ENCODE measurements around the gene PDE6A.

Gene PDE6A

DNA sequence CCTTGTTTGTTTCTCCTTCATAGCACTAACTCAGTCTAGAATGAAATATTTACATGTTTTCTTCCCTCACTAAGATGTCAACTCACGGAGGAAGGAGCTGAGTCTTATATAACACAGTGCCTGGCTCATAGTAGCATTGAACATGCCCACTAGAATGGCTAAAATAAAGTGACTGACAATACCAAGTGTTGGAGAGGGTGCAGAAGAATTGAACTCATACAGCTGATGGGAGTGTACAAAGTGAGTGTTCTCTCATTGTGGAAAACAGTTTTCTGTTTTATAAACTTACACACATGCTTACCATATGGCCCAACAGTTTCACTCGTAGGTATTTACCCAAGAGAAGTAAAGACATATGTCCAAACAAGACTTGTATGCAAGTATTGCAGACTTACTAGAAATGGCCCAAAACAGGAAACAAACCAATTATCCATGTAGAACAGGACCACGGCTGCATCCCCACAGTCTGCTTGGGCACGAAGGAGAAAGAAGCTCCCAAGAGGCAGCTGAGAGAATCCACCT, 127.0 kb downstream of the PDE6A start:
- Histone ChIP-seq H3K27ac (no peak overlapping the region), H3K27me3 (ENCODE audit: control insufficient read depth, insufficient read depth, low read length) (no peaks in the 10 kb centered on the region), H2AFZ (no peak overlapping the region), H3K36me3 (ENCODE audit: control insufficient read depth, insufficient read depth, low read length) (no peaks in the 10 kb centered on the region), H3K9me3 (ENCODE audit: control insufficient read depth, low read length) (no peaks in the 10 kb centered on the region), H3K9ac (no peak overlapping the region), H3K4me3 (ENCODE audit: low read depth, low read length) (no peak overlapping the region), H3K79me2 (peaks cover 39% of the 10 kb centered on the region), H3K4me2 (ENCODE audit: low read length) (no peak overlapping the region), H3K4me1 (peaks cover 25% of the 10 kb centered on the region)
- no peak for TF ChIP-seq CTCF (IDR thresholded peaks at IDR 0.05)

DNA sequence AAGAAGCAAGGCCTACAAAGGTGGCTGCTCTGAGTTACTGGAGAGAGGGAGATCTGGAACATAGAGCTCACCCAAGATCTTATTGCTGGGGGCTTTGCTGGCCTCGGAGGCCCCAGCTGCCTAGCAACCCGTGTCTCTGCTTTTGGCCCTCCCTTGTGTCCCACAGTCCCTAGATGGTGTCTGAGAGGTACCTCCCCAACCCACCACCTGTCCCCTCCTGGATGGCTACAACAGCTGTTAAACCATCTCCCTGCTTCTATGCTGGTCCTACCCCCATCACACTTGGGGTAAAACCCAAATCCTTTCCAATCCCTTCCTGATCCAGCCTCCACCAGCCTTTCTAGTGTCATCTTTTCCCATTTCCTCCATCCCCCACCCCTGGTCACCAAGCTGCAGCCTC, 127.9 kb downstream of the PDE6A start:
- H3K4me3 ChIP-seq (ENCODE audit: low read depth, low read length) = no peak overlapping the region
- H3K4me2 ChIP-seq (ENCODE audit: low read length) = no peak overlapping the region
- no peak for TF ChIP-seq CTCF (IDR thresholded peaks at IDR 0.05)
- H3K36me3 ChIP-seq (ENCODE audit: control insufficient read depth, insufficient read depth, low read length) = no peaks in the 10 kb centered on the region
- H3K4me1 ChIP-seq = peaks cover 34% of the 10 kb centered on the region
- no peak overlapping the region for H3K27ac ChIP-seq
- H3K9me3 ChIP-seq (ENCODE audit: control insufficient read depth, low read length) = no peaks in the 10 kb centered on the region
- no peaks in the 10 kb centered on the region for H3K27me3 ChIP-seq (ENCODE audit: control insufficient read depth, insufficient read depth, low read length)
- no peak overlapping the region for H3K9ac ChIP-seq
- H3K79me2 ChIP-seq = peaks cover 31% of the 10 kb centered on the region
- no peak overlapping the region for H2AFZ ChIP-seq

- no peak overlapping the region for H3K9ac ChIP-seq
- H3K4me1 ChIP-seq = peaks cover 59% of the 10 kb centered on the region
- H3K79me2 ChIP-seq = peaks cover 12% of the 10 kb centered on the region
- no peaks in the 10 kb centered on the region for H3K36me3 ChIP-seq (ENCODE audit: control insufficient read depth, insufficient read depth, low read length)
- H3K9me3 ChIP-seq (ENCODE audit: control insufficient read depth, low read length) = no peaks in the 10 kb centered on the region
- H3K4me2 ChIP-seq (ENCODE audit: low read length) = no peak overlapping the region
- H3K27me3 ChIP-seq (ENCODE audit: control insufficient read depth, insufficient read depth, low read length) = no peaks in the 10 kb centered on the region
- peak overlapping the region; percentile 81 for H2AFZ ChIP-seq
- no peak overlapping the region for H3K4me3 ChIP-seq (ENCODE audit: low read depth, low read length)
- TF ChIP-seq CTCF (IDR thresholded peaks at IDR 0.05) = no peak
- H3K27ac ChIP-seq = peak overlapping the region; percentile 86
Observed at GRCh38 chr5:149811453-149811852, 133.1 kb downstream of the PDE6A start.

DNA sequence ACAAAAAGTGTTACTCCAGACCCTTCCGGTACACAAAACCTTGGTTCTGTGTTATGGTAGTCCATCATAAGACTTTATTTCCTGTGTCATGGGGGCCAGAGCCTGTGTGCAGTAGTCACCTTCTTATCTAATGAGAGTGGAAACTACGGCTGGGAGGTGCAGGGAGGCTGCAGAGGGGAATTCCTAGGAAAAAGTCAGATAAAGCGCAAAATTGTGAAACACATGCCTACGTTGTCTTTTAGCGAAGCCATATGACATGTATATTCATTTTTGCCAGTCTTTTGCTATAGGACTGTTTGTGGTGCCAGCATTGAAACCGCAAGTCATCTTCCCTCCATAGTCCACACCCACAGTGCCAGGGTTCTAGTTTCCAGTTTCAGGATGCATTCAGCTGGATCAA, 133.7 kb downstream of the PDE6A start:
- H3K36me3 ChIP-seq (ENCODE audit: control insufficient read depth, insufficient read depth, low read length) = no peaks in the 10 kb centered on the region
- peaks cover 9% of the 10 kb centered on the region for H3K79me2 ChIP-seq
- H3K9ac ChIP-seq = no peak overlapping the region
- peak overlapping the region; percentile 86 for H3K27ac ChIP-seq
- peaks cover 64% of the 10 kb centered on the region for H3K4me1 ChIP-seq
- no peak overlapping the region for H3K4me2 ChIP-seq (ENCODE audit: low read length)
- H3K27me3 ChIP-seq (ENCODE audit: control insufficient read depth, insufficient read depth, low read length) = no peaks in the 10 kb centered on the region
- H3K9me3 ChIP-seq (ENCODE audit: control insufficient read depth, low read length) = no peaks in the 10 kb centered on the region
- TF ChIP-seq CTCF (IDR thresholded peaks at IDR 0.05) = no peak
- H2AFZ ChIP-seq = peak overlapping the region; percentile 81
- H3K4me3 ChIP-seq (ENCODE audit: low read depth, low read length) = no peak overlapping the region

- Histone ChIP-seq H3K4me3 (ENCODE audit: low read depth, low read length) (no peak overlapping the region), H3K4me1 (peaks cover 69% of the 10 kb centered on the region), H2AFZ (peak overlapping the region; percentile 81), H3K27ac (peak overlapping the region; percentile 86), H3K79me2 (peaks cover 7% of the 10 kb centered on the region), H3K27me3 (ENCODE audit: control insufficient read depth, insufficient read depth, low read length) (no peaks in the 10 kb centered on the region), H3K36me3 (ENCODE audit: control insufficient read depth, insufficient read depth, low read length) (no peaks in the 10 kb centered on the region), H3K9me3 (ENCODE audit: control insufficient read depth, low read length) (no peaks in the 10 kb centered on the region), H3K4me2 (ENCODE audit: low read length) (peak overlapping the region; percentile 14), H3K9ac (no peak overlapping the region)
- TF ChIP-seq CTCF (IDR thresholded peaks at IDR 0.05) = no peak
Observed at GRCh38 chr5:149809931-149810691, 134.5 kb downstream of the PDE6A start.

All from parathyroid adenoma (tissue), 2 donors.